Measurements from ENCODE around the gene FBXO36. TPM values are rescaled to one million over a fixed set of nuclear protein-coding genes. Genes with fewer than 3 reads are reported as not detected.

The FBXO36 gene
- total and polyA plus RNA-seq, 2 of the 13 experiments (the other 11 are each of a cell fraction or from before 2014, with no cell fraction given), result 2.8 TPM

- no peak; the same call in 1 of the 2 replicates for TF ChIP-seq CTCF (CRISPR knock-in tag; IDR thresholded peaks at IDR 0.05)
- no peak; the same call in 1 of the 2 replicates for TF ChIP-seq RXRB (CRISPR knock-in tag; IDR thresholded peaks at IDR 0.05; ENCODE audit: borderline replicate concordance)
- no peak for TF ChIP-seq RBFOX2 (IDR thresholded peaks at IDR 0.05; ENCODE audit: low read depth, low read length)
- TF ChIP-seq CCAR2 (optimal IDR thresholded peaks at IDR 0.05; ENCODE audit: low read depth, low read length), result no peak
- TF ChIP-seq SOX5 (CRISPR knock-in tag; IDR thresholded peaks at IDR 0.05; ENCODE audit: borderline replicate concordance), result no peak
- no peak for TF ChIP-seq ZSCAN29 (CRISPR knock-in tag; conservative IDR thresholded peaks at IDR 0.05)
- TF ChIP-seq ZNF660 (CRISPR knock-in tag; IDR thresholded peaks at IDR 0.05; ENCODE audit: borderline replicate concordance, low read depth), result no peak
- TF ChIP-seq BCLAF1 (IDR thresholded peaks at IDR 0.05), result no peak
- peak; percentile 90; the same call in 1 of the 2 replicates for TF ChIP-seq ZFYVE20 (CRISPR knock-in tag; IDR thresholded peaks at IDR 0.05; ENCODE audit: borderline replicate concordance, low read depth)
- peak; percentile 75 for TF ChIP-seq MXD3 (CRISPR knock-in tag; IDR thresholded peaks at IDR 0.05)
- TF ChIP-seq RFX5 (IDR thresholded peaks at IDR 0.05; ENCODE audit: low read depth, low read length), result no peak
- TF ChIP-seq HOXA5 (CRISPR knock-in tag; IDR thresholded peaks at IDR 0.05), result no peak
- TF ChIP-seq SSRP1 (CRISPR knock-in tag; IDR thresholded peaks at IDR 0.05), result no peak
- TF ChIP-seq PRPF4 (IDR thresholded peaks at IDR 0.05; ENCODE audit: low read depth, low read length, poor library complexity, severe bottlenecking), result no peak
- peak; percentile 84 for TF ChIP-seq SRY (CRISPR knock-in tag; IDR thresholded peaks at IDR 0.05)
- TF ChIP-seq U2AF1 (optimal IDR thresholded peaks at IDR 0.05; ENCODE audit: low read depth, low read length), result no peak
- no peak for TF ChIP-seq CENPT (CRISPR knock-in tag; IDR thresholded peaks at IDR 0.05; ENCODE audit: low read depth)
- no peak for TF ChIP-seq ZNF3 (CRISPR knock-in tag; IDR thresholded peaks at IDR 0.05)
- TF ChIP-seq ZNF329 (CRISPR knock-in tag; IDR thresholded peaks at IDR 0.05; ENCODE audit: low read depth), result no peak
- TF ChIP-seq SETDB1 (CRISPR knock-in tag; IDR thresholded peaks at IDR 0.05; ENCODE audit: borderline replicate concordance), result no peak
- 0 out of 2 replicates have a peak, but pooled peaks have one; percentile 5 for TF ChIP-seq ZBTB14 (CRISPR knock-in tag; IDR thresholded peaks at IDR 0.05)
- no peak for TF ChIP-seq ZNF451 (CRISPR knock-in tag; IDR thresholded peaks at IDR 0.05)
- TF ChIP-seq SMAD1 (CRISPR knock-in tag; IDR thresholded peaks at IDR 0.05; ENCODE audit: borderline replicate concordance, low read depth), result peak; percentile 68; the same call in 1 of the 2 replicates
- no peak; the same call in 1 of the 2 replicates for TF ChIP-seq PHF21A (CRISPR knock-in tag; IDR thresholded peaks at IDR 0.05)
Measured at GRCh38 chr2:229922449-229923386, at the start of gene FBXO36 (continued).

All from HepG2 (cell line).